Tibial nerve (tissue), 4 donors: Measurements from ENCODE around the gene NAGLU.

Experiments
- EP300 ChIP-seq, 2 donors: sonication (generic); formaldehyde crosslinking; IDR thresholded peaks; one replicate each; pipeline ENCODE4 v1.6.1; 2017; ENCODE audit warnings: antibody characterized with exemption in 2 of 2, mild to moderate bottlenecking in 1 of 2
- POLR2A ChIP-seq, 2 donors: fragments of 450-650 bp; IDR thresholded peaks; one replicate each; pipeline ENCODE4 v1.6.1; 2017; ENCODE audit warnings: antibody characterized with exemption in 2 of 2, mild to moderate bottlenecking in 2 of 2, moderate library complexity in 2 of 2
- TF ChIP-seq, protein P1 (sequence below), 5 experiments: fragments of 200-600 bp in 3 of 5; fragments of 450-650 bp in 2 of 5; sonication (generic) in 3 of 5; IDR thresholded peaks; one replicate each; pipeline ENCODE4 v1.5.1; 2016 to 2019; ENCODE audit warnings: antibody characterized with exemption in 5 of 5, mild to moderate bottlenecking in 3 of 5, moderate library complexity in 2 of 5

- TF ChIP-seq, protein P1, sequence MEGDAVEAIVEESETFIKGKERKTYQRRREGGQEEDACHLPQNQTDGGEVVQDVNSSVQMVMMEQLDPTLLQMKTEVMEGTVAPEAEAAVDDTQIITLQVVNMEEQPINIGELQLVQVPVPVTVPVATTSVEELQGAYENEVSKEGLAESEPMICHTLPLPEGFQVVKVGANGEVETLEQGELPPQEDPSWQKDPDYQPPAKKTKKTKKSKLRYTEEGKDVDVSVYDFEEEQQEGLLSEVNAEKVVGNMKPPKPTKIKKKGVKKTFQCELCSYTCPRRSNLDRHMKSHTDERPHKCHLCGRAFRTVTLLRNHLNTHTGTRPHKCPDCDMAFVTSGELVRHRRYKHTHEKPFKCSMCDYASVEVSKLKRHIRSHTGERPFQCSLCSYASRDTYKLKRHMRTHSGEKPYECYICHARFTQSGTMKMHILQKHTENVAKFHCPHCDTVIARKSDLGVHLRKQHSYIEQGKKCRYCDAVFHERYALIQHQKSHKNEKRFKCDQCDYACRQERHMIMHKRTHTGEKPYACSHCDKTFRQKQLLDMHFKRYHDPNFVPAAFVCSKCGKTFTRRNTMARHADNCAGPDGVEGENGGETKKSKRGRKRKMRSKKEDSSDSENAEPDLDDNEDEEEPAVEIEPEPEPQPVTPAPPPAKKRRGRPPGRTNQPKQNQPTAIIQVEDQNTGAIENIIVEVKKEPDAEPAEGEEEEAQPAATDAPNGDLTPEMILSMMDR (IDR thresholded peaks at IDR 0.05) = no peak
- TF ChIP-seq POLR2A (IDR thresholded peaks at IDR 0.05) = no peak
- TF ChIP-seq EP300 (IDR thresholded peaks at IDR 0.05) = no peak
Measured at GRCh38 chr17:42502091-42502490, 34.0 kb upstream of the NAGLU start.
